ENCODE measurements around the gene SFT2D2.

Gene SFT2D2

GRCh38 chr1:168223681-168224540, 1.9 kb upstream of the SFT2D2 start:
- no peak for DNase-seq

GRCh38 chr1:168224991-168225390, 813 bp upstream of the SFT2D2 start:
- no peak for DNase-seq

GRCh38 chr1:168227620-168228019, 1.8 kb downstream of the SFT2D2 start:
- DNase-seq = no peak

- DNase-seq = no peak
These were observed 4.1 kb downstream of the SFT2D2 start for GRCh38 chr1:168229893-168230292.

GRCh38 chr1:168230709-168231108, 4.9 kb downstream of the SFT2D2 start:
- no peak for DNase-seq

- DNase-seq = no peak
These were observed 9.2 kb downstream of the SFT2D2 start for GRCh38 chr1:168234846-168235547.

- DNase-seq = no peak
These were observed 9.7 kb downstream of the SFT2D2 start for GRCh38 chr1:168235548-168235885.

GRCh38 chr1:168235937-168236336, 10.1 kb downstream of the SFT2D2 start:
- DNase-seq = no peak

GRCh38 chr1:168236836-168237611, 11.2 kb downstream of the SFT2D2 start:
- no peak for DNase-seq

GRCh38 chr1:168243198-168243597, 17.4 kb downstream of the SFT2D2 start:
- no peak for DNase-seq

- DNase-seq = no peak
These were observed 17.9 kb downstream of the SFT2D2 start for GRCh38 chr1:168243636-168244212.

- DNase-seq = no peak
These were observed 19.2 kb downstream of the SFT2D2 start for GRCh38 chr1:168245042-168245441.

- no peak for DNase-seq
These were observed 20.7 kb downstream of the SFT2D2 start for GRCh38 chr1:168246506-168246905.

GRCh38 chr1:168252204-168252733, 26.5 kb downstream of the SFT2D2 start:
- no peak for DNase-seq

GRCh38 chr1:168256164-168256563, 30.4 kb downstream of the SFT2D2 start:
- DNase-seq = no peak

- DNase-seq = no peak
These were observed 31.6 kb downstream of the SFT2D2 start for GRCh38 chr1:168257397-168257796.

- no peak for DNase-seq
These were observed 33.8 kb downstream of the SFT2D2 start for GRCh38 chr1:168259567-168259966.

- no peak for DNase-seq
These were observed 34.6 kb downstream of the SFT2D2 start for GRCh38 chr1:168260393-168260792.

GRCh38 chr1:168261390-168261789, 35.6 kb downstream of the SFT2D2 start:
- no peak for DNase-seq

GRCh38 chr1:168263130-168263529, 37.3 kb downstream of the SFT2D2 start:
- no peak for DNase-seq

- no peak for DNase-seq
These were observed 38.5 kb downstream of the SFT2D2 start for GRCh38 chr1:168264296-168264695.

GRCh38 chr1:168265596-168265995, 39.8 kb downstream of the SFT2D2 start:
- no peak for DNase-seq

GRCh38 chr1:168266644-168267186, 40.9 kb downstream of the SFT2D2 start:
- no peak for DNase-seq
